IMR-90 (cell line): ENCODE data around the gene PDE6B. TPM values are rescaled to one million over a fixed set of nuclear protein-coding genes. Genes with fewer than 3 reads are reported as not detected.

ENCODE experiments used
- ATAC-seq: fragments of 200-7000 bp; cut with Tn5 transposase; 2 replicates; pipeline ENCODE4 v1.9.1; 2020; ENCODE audit warnings: low read depth, mild to moderate bottlenecking, moderate library complexity
- BruUV-seq: library from RNA; stranded (reverse); fragments of 400-500 nt; replicated peaks from 2 replicates; lab custom pipeline; 2021; lab: Mats Ljungman, UMichigan
- CTCF ChIA-PET: fragments of 300-600 bp; formaldehyde crosslinking; extraction: SDS; loops from one replicate; lab custom pipeline; 2021; ENCODE audit warnings: antibody characterized with exemption; lab: Yijun Ruan, JAX
- POLR2A ChIA-PET: fragments of 300-600 bp; sonication (Branson Sonifier 250); formaldehyde crosslinking; loops from one replicate; lab custom pipeline; 2022; ENCODE audit warnings: antibody characterized with exemption; ENCODE audit not compliant: unreplicated experiment; lab: Charles Lee
- DNase-seq: peaks from one replicate; pipeline ENCODE4 v3.0.0; 2013
- H2AFZ ChIP-seq: replicated peaks from 2 replicates; pipeline ENCODE3; 2013; ENCODE audit warnings: low read length, mild to moderate bottlenecking; ENCODE audit not compliant: poor library complexity
- H2AK5ac ChIP-seq: 2 replicates; pipeline ENCODE4 v1.6.1; 2013; ENCODE audit warnings: low read depth, low read length, inconsistent platforms
- H2AK9ac ChIP-seq: replicated peaks from 2 replicates; pipeline ENCODE3; 2013; ENCODE audit warnings: mild to moderate bottlenecking, low read depth, low read length, moderate library complexity; ENCODE audit not compliant: poor library complexity
- H2BK120ac ChIP-seq: 2 replicates; pipeline ENCODE4 v1.6.1; 2013; ENCODE audit warnings: low read depth, low read length, inconsistent platforms
- H2BK15ac ChIP-seq: 3 replicates; pipeline ENCODE4 v1.6.1; 2013; ENCODE audit warnings: low read depth, low read length, inconsistent platforms
- H2BK20ac ChIP-seq: 2 replicates; pipeline ENCODE4 v1.6.1; 2013; ENCODE audit warnings: low read depth, mild to moderate bottlenecking, inconsistent platforms, low read length, moderate library complexity
- H2BK5ac ChIP-seq: 2 replicates; pipeline ENCODE4 v1.6.1; 2013; ENCODE audit warnings: mild to moderate bottlenecking, low read depth, low read length, inconsistent platforms; ENCODE audit not compliant: poor library complexity, severe bottlenecking
- H3K14ac ChIP-seq: replicated peaks from 2 replicates; pipeline ENCODE4 v1.6.1; 2013; ENCODE audit warnings: low read depth, low read length, inconsistent platforms
- H3K18ac ChIP-seq: 2 replicates; pipeline ENCODE4 v1.6.1; 2013; ENCODE audit warnings: low read depth, low read length, control low read depth
- H3K23ac ChIP-seq: 2 replicates; pipeline ENCODE4 v1.6.1; 2013; ENCODE audit warnings: low read depth, low read length, inconsistent platforms
- H3K27ac ChIP-seq: 2 replicates; pipeline ENCODE4 v1.5.1; 2013; ENCODE audit warnings: mild to moderate bottlenecking, control low read depth, low read length; ENCODE audit not compliant: insufficient read depth
- H3K27me3 ChIP-seq: 2 replicates; pipeline ENCODE4 v1.6.1; 2013; ENCODE audit warnings: low read length; ENCODE audit not compliant: control insufficient read depth, insufficient read depth
- H3K36me3 ChIP-seq: 2 replicates; pipeline ENCODE4 v1.6.1; 2013; ENCODE audit warnings: low read length, mixed read lengths; ENCODE audit not compliant: control insufficient read depth, insufficient read depth
- H3K4ac ChIP-seq: 2 replicates; pipeline ENCODE4 v1.6.1; 2013; ENCODE audit warnings: low read depth, low read length, inconsistent platforms
- H3K4me1 ChIP-seq: 2 replicates; pipeline ENCODE4 v1.6.1; 2013; ENCODE audit warnings: low read length, mixed read lengths; ENCODE audit not compliant: control insufficient read depth, insufficient read depth
- H3K4me2 ChIP-seq: 2 replicates; pipeline ENCODE4 v1.6.1; 2013; ENCODE audit warnings: low read depth, mild to moderate bottlenecking, control low read depth, low read length, moderate library complexity
- H3K4me3 ChIP-seq: 2 replicates; pipeline ENCODE4 v1.5.1; 2013; ENCODE audit warnings: low read depth, mild to moderate bottlenecking, control low read depth, low read length, moderate library complexity; ENCODE audit not compliant: insufficient read depth
- H3K56ac ChIP-seq: 2 replicates; pipeline ENCODE4 v1.6.1; 2013; ENCODE audit warnings: low read length, inconsistent platforms; ENCODE audit not compliant: insufficient read depth; ENCODE audit errors: extremely low read depth
- H3K79me1 ChIP-seq, 2 experiments: 2 replicates each; pipeline ENCODE4 v1.6.1; 2013; ENCODE audit warnings: low read length in 2 of 2, inconsistent platforms in 1 of 2, low read depth in 1 of 2
- H3K9ac ChIP-seq: 2 replicates; pipeline ENCODE4 v1.6.1; 2013; ENCODE audit warnings: low read depth, low read length, control low read depth
- H3K9me1 ChIP-seq: 2 replicates; pipeline ENCODE4 v1.6.1; 2013; ENCODE audit warnings: low read length, inconsistent platforms; ENCODE audit not compliant: insufficient read depth
- H3K9me3 ChIP-seq: 2 replicates; pipeline ENCODE4 v1.6.1; 2013; ENCODE audit warnings: low read length; ENCODE audit not compliant: control insufficient read depth, insufficient read depth
- H4K20me1 ChIP-seq: 2 replicates; pipeline ENCODE4 v1.6.1; 2013; ENCODE audit warnings: low read length, inconsistent platforms; ENCODE audit not compliant: insufficient read depth
- H4K5ac ChIP-seq: 2 replicates; pipeline ENCODE4 v1.6.1; 2013; ENCODE audit warnings: mild to moderate bottlenecking, low read depth, low read length, control low read depth
- H4K8ac ChIP-seq, 2 experiments: 2 replicates each; pipeline ENCODE4 v1.6.1; 2013; ENCODE audit warnings: low read depth in 2 of 2, low read length in 2 of 2, control low read depth in 1 of 2, inconsistent platforms in 1 of 2
- H4K91ac ChIP-seq: 2 replicates; pipeline ENCODE4 v1.6.1; 2013; ENCODE audit warnings: low read depth, low read length, inconsistent platforms; ENCODE audit not compliant: insufficient read depth
- BHLHE40 ChIP-seq: fragments of 150-350 bp; IDR thresholded peaks from 2 replicates; pipeline ENCODE4 v1.6.1; 2016; ENCODE audit warnings: mild to moderate bottlenecking, low read depth, low read length
- CEBPB ChIP-seq: IDR thresholded peaks from 2 replicates; pipeline ENCODE4 v1.6.1; 2012; ENCODE audit warnings: low read depth, low read length, improper control_type of control experiment
- CHD1 ChIP-seq: IDR thresholded peaks from 2 replicates; pipeline ENCODE4 v1.6.1; 2012; ENCODE audit warnings: low read depth, low read length, improper control_type of control experiment
- FOS ChIP-seq: fragments of 150-350 bp; IDR thresholded peaks from 2 replicates; pipeline ENCODE4 v1.6.1; 2016; ENCODE audit warnings: low read depth, low read length
- MAFK ChIP-seq: IDR thresholded peaks from 2 replicates; pipeline ENCODE4 v1.6.1; 2012; ENCODE audit warnings: low read depth, low read length, improper control_type of control experiment
- MAZ ChIP-seq: IDR thresholded peaks from 2 replicates; pipeline ENCODE4 v1.6.1; 2012; ENCODE audit warnings: low read depth, mild to moderate bottlenecking, low read length, improper control_type of control experiment, moderate library complexity, borderline replicate concordance
- MXI1 ChIP-seq: IDR thresholded peaks from 2 replicates; pipeline ENCODE4 v1.6.1; 2012; ENCODE audit warnings: low read depth, mild to moderate bottlenecking, low read length, moderate library complexity, borderline replicate concordance
- NFE2L2 ChIP-seq: fragments of 150-350 bp; IDR thresholded peaks from 2 replicates; pipeline ENCODE4 v1.6.1; 2016; ENCODE audit warnings: low read depth, mild to moderate bottlenecking, low read length
- POLR2A ChIP-seq: IDR thresholded peaks from 2 replicates; pipeline ENCODE4 v1.6.1; 2012; ENCODE audit warnings: mild to moderate bottlenecking, low read depth, low read length
- RAD21 ChIP-seq: IDR thresholded peaks from 2 replicates; pipeline ENCODE4 v1.6.1; 2012; ENCODE audit warnings: low read length, improper control_type of control experiment
- RCOR1 ChIP-seq: IDR thresholded peaks from 2 replicates; pipeline ENCODE4 v1.6.1; 2012; ENCODE audit warnings: mild to moderate bottlenecking, low read length, improper control_type of control experiment; ENCODE audit not compliant: insufficient replicate concordance
- RFX5 ChIP-seq: IDR thresholded peaks from 2 replicates; pipeline ENCODE4 v1.8.0; 2012; ENCODE audit warnings: low read depth, mild to moderate bottlenecking, low read length, moderate library complexity
- SMC3 ChIP-seq: fragments of 150-350 bp; IDR thresholded peaks from 2 replicates; pipeline ENCODE4 v1.6.1; 2016; ENCODE audit warnings: low read depth, mild to moderate bottlenecking, antibody characterized with exemption, low read length, moderate library complexity
- WGBS, 2 experiments: methylation state at CpG; one replicate each; pipeline versions ENCODE4 v1.1.5 to v1.1.7; 2013; ENCODE audit warnings: missing lambda C conversion rate in 2 of 2; ENCODE audit not compliant: insufficient read length in 1 of 2; ENCODE audit errors: extremely low coverage in 2 of 2; 5-methylcytosine and 5-hydroxymethylcytosine counted together
- dilution Hi-C: fragments of 300-500 bp; cut with HindIII; formaldehyde crosslinking; loops from one replicate; pipeline ENCODE4 v1.14.3; 2018; ENCODE audit warnings: low sequenced_read_pairs; ENCODE audit not compliant: unreplicated experiment
- in situ Hi-C: fragments of 300-500 bp; cut with MboI; formaldehyde crosslinking; loops from 3 replicates; pipeline ENCODE4 v1.14.3; 2019; ENCODE audit warnings: low sequenced_read_pairs, inconsistent platforms, mixed read lengths
- intact Hi-C: fragments of 100-400 bp; cut with micrococcal nuclease; formaldehyde crosslinking; loops from 2 replicates; pipeline ENCODE4 v1.10.0; 2022
- polyA plus RNA-seq, 3 experiments: library from polyadenylated mRNA; depleted of rRNA; stranded (reverse); fragments of >200 nt; gene quantifications; 2 replicates each; pipeline ENCODE4 v1.2.3, GENCODE V29; 2012; ENCODE audit warnings: low replicate concordance in 1 of 3
- total RNA-seq: library from RNA; depleted of rRNA; stranded (reverse); fragments of >200 nt; gene quantifications from 2 replicates; pipeline ENCODE4 v1.2.3, GENCODE V29; 2012
- TF ChIP-seq, protein P1 (sequence below): fragments of 150-350 bp; IDR thresholded peaks from 2 replicates; pipeline ENCODE4 v1.6.1; 2017; ENCODE audit warnings: mild to moderate bottlenecking, antibody characterized with exemption, low read length, low read depth
- TF ChIP-seq, protein P2 (sequence below): conservative IDR thresholded peaks from 2 replicates; pipeline ENCODE4 v1.5.1; 2012; ENCODE audit warnings: mild to moderate bottlenecking, low read depth, low read length, improper control_type of control experiment
- TF ChIP-seq, protein P3 (sequence below): fragments of 150-350 bp; IDR thresholded peaks from 2 replicates; pipeline ENCODE4 v1.6.1; 2016; ENCODE audit warnings: low read depth, mild to moderate bottlenecking, low read length, moderate library complexity, borderline replicate concordance

PDE6B gene
- total and polyA plus RNA-seq, 2 of the 4 experiments (the other 2 are of a cell fraction), result under 0.01 TPM; not detected in 1

DNA sequence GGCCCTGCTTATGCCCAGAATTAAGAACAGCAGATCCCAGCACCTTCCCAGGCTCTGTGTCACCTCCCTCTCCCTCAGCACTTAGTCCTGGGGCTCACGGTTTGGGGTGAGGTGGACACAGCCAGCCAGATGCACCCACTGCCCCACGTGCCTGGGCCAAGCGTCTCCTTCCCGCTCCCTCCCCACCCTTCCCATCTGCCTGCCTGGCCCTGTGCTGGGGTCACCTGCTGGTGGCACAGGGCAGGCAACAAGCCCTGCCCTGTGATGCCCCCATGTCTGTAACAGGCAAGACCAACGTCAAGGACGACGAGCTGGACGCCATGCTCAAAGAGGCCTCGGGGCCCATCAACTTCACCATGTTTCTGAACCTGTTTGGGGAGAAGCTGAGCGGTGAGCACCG, 54.3 kb downstream of the PDE6B start:
- no peak overlapping the region for H4K91ac ChIP-seq

More for the DNA sequence above, 54.3 kb downstream of the PDE6B start:
- H2AFZ ChIP-seq, result no peak overlapping the region
- H2BK5ac ChIP-seq, result no peak overlapping the region
- TF ChIP-seq MAZ (no peak), CEBPB (no peak), POLR2A (no peak), RFX5 (no peak), NFE2L2 (no peak), MAFK (no peak), SMC3 (no peak), BHLHE40 (no peak), FOS (no peak), MXI1 (no peak), CHD1 (no peak), RAD21 (no peak), RCOR1 (no peak)
- TF ChIP-seq, protein P1, sequence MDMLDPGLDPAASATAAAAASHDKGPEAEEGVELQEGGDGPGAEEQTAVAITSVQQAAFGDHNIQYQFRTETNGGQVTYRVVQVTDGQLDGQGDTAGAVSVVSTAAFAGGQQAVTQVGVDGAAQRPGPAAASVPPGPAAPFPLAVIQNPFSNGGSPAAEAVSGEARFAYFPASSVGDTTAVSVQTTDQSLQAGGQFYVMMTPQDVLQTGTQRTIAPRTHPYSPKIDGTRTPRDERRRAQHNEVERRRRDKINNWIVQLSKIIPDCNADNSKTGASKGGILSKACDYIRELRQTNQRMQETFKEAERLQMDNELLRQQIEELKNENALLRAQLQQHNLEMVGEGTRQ, result no peak
- TF ChIP-seq, protein P2, sequence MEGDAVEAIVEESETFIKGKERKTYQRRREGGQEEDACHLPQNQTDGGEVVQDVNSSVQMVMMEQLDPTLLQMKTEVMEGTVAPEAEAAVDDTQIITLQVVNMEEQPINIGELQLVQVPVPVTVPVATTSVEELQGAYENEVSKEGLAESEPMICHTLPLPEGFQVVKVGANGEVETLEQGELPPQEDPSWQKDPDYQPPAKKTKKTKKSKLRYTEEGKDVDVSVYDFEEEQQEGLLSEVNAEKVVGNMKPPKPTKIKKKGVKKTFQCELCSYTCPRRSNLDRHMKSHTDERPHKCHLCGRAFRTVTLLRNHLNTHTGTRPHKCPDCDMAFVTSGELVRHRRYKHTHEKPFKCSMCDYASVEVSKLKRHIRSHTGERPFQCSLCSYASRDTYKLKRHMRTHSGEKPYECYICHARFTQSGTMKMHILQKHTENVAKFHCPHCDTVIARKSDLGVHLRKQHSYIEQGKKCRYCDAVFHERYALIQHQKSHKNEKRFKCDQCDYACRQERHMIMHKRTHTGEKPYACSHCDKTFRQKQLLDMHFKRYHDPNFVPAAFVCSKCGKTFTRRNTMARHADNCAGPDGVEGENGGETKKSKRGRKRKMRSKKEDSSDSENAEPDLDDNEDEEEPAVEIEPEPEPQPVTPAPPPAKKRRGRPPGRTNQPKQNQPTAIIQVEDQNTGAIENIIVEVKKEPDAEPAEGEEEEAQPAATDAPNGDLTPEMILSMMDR, result no peak
- TF ChIP-seq, protein P3, sequence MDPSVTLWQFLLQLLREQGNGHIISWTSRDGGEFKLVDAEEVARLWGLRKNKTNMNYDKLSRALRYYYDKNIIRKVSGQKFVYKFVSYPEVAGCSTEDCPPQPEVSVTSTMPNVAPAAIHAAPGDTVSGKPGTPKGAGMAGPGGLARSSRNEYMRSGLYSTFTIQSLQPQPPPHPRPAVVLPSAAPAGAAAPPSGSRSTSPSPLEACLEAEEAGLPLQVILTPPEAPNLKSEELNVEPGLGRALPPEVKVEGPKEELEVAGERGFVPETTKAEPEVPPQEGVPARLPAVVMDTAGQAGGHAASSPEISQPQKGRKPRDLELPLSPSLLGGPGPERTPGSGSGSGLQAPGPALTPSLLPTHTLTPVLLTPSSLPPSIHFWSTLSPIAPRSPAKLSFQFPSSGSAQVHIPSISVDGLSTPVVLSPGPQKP, result no peak
- H3K14ac ChIP-seq, result no peak overlapping the region
- no peak for DNase-seq
- H3K18ac ChIP-seq, result no peak overlapping the region
- CTCF ChIA-PET, result no interaction called here
- no peak overlapping the region for H2AK5ac ChIP-seq
- H4K20me1 ChIP-seq, result no peaks in the 10 kb centered on the region
- dilution Hi-C loops (no loop called here), in situ Hi-C loops (no loop called here), intact Hi-C loops (loop anchor here (10.0 kb wide), 1 partner anchor 345 kb away; the partner anchor contains the start of gene ZNF141)
- no peak overlapping the region for H2BK15ac ChIP-seq
- H3K4me3 ChIP-seq, result no peak overlapping the region
- peaks cover 10 to 12% of the 10 kb centered on the region in 2 experiments; a peak in 3 of 4 replicates for H3K79me1 ChIP-seq
- no TSS peak for BruUV-seq
- WGBS, 2 experiments, result 91% methylated on average over 8 of the region's 11 CpGs; no CpG with 5 or more reads in 1 of the 2 experiments
- H4K5ac ChIP-seq, result no peak overlapping the region
- no peaks in the 10 kb centered on the region for H3K36me3 ChIP-seq
- no peak overlapping the region for H2AK9ac ChIP-seq
- H3K9ac ChIP-seq, result no peak overlapping the region
- H2BK20ac ChIP-seq, result no peak overlapping the region
- H4K8ac ChIP-seq, result no peak overlapping the region
- ATAC-seq, result no peak
- H3K23ac ChIP-seq, result no peak overlapping the region
- no peaks in the 10 kb centered on the region for H3K27me3 ChIP-seq
- no peak overlapping the region for H3K56ac ChIP-seq
- H3K4ac ChIP-seq, result no peak overlapping the region
- no peak overlapping the region for H3K4me2 ChIP-seq
- no peak overlapping the region for H2BK120ac ChIP-seq
- POLR2A ChIA-PET, result no interaction called here
- peaks cover 8% of the 10 kb centered on the region for H3K4me1 ChIP-seq
- H3K9me3 ChIP-seq, result no peaks in the 10 kb centered on the region
- no peak overlapping the region for H3K27ac ChIP-seq
- H3K9me1 ChIP-seq, result peaks cover 4% of the 10 kb centered on the region; the same call in 1 of the 2 replicates
